ENCODE results near the gene MLLT6.
"Not testable (repeated sequence)": the region's sequence is repeated elsewhere in the genome, so short reads cannot be mapped to it uniquely, and the experiment has no call there.

DNA sequence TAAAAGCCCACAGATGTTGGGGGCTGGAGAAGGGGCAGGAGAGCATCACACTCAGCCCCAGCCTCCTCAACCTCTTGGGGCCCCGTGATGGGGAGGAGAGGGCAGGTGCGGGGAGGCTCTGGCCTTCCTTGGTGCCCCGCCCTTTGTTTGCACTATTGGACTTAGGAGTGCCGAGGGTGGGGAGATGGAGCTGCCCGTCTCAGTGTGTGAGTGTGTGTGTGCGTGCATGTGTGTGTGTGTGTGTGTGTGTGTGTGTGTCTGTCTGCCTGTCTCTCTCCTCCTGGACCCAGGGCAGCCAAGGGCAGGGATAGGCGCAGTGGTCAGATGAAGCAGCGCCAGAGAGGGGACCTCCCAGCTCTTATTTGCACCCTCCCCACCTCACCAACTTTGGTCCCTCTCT is 21.1 kb downstream of the MLLT6 start:
- TF ChIP-seq, protein P1, sequence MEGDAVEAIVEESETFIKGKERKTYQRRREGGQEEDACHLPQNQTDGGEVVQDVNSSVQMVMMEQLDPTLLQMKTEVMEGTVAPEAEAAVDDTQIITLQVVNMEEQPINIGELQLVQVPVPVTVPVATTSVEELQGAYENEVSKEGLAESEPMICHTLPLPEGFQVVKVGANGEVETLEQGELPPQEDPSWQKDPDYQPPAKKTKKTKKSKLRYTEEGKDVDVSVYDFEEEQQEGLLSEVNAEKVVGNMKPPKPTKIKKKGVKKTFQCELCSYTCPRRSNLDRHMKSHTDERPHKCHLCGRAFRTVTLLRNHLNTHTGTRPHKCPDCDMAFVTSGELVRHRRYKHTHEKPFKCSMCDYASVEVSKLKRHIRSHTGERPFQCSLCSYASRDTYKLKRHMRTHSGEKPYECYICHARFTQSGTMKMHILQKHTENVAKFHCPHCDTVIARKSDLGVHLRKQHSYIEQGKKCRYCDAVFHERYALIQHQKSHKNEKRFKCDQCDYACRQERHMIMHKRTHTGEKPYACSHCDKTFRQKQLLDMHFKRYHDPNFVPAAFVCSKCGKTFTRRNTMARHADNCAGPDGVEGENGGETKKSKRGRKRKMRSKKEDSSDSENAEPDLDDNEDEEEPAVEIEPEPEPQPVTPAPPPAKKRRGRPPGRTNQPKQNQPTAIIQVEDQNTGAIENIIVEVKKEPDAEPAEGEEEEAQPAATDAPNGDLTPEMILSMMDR (IDR thresholded peaks at IDR 0.05), result not testable (repeated sequence)
- TF ChIP-seq POLR2A (IDR thresholded peaks at IDR 0.05), result not testable (repeated sequence)
